WI38 (cell line): ENCODE measurements around the gene ABLIM1.

ENCODE experiments used
- H3K4me3 ChIP-seq: 2 replicates; pipeline ENCODE4 v1.5.1; 2011; ENCODE audit warnings: low read depth, mild to moderate bottlenecking, control low read depth, low read length
- CTCF ChIP-seq: IDR thresholded peaks from 2 replicates; pipeline ENCODE4 v1.5.1; 2012; ENCODE audit warnings: low read depth, mild to moderate bottlenecking, control low read depth, low read length

Gene ABLIM1

GRCh38 chr10:114408112-114408967 is 249.7 kb downstream of the ABLIM1 start:
- H3K4me3 ChIP-seq, result no peak overlapping the region
- TF ChIP-seq CTCF, result no peak

- no peak for TF ChIP-seq CTCF
- no peak overlapping the region for H3K4me3 ChIP-seq
Observed at GRCh38 chr10:114406455-114406854, 251.6 kb downstream of the ABLIM1 start.

GRCh38 chr10:114405011-114405350 is 253.1 kb downstream of the ABLIM1 start:
- no peak for TF ChIP-seq CTCF
- H3K4me3 ChIP-seq, result no peak overlapping the region

GRCh38 chr10:114404171-114405010 is 253.7 kb downstream of the ABLIM1 start, which contains the start of gene AFAP1L2:
Gene AFAP1L2, minus strand, starts transcription at chr10:114404502. Its CDS starts 47 bp downstream, at chr10:114404455.
- TF ChIP-seq CTCF, result no peak
- no peak within 1 kb of the TSS for H3K4me3 ChIP-seq

GRCh38 chr10:114403541-114404161 is 254.4 kb downstream of the ABLIM1 start:
- TF ChIP-seq CTCF, result no peak
- no peak overlapping the region for H3K4me3 ChIP-seq

- TF ChIP-seq CTCF, result no peak
- no peak overlapping the region for H3K4me3 ChIP-seq
Observed at GRCh38 chr10:114402871-114403540, 255.1 kb downstream of the ABLIM1 start.
